Measurements from ENCODE around the gene SLC2A4RG.

- TF ChIP-seq CTCF (IDR thresholded peaks at IDR 0.05) (no peak), POLR2A (IDR thresholded peaks at IDR 0.05) (peak; percentile 57), POLR2AphosphoS5 (IDR thresholded peaks at IDR 0.05) (peak; percentile 75 to 85 (median 75))
Measured at GRCh38 chr20:63707558-63708300, 31.8 kb upstream of the SLC2A4RG start, which contains the start of the genes ARFRP1 and ZGPAT.
